PC-3 (cell line): ENCODE results near the gene TTLL4.

Source experiments
- CTCF ChIP-seq: fragments of 300-600 bp; sonication (generic); conservative IDR thresholded peaks from 2 replicates; pipeline ENCODE4 v1.5.1; 2017; ENCODE audit warnings: antibody characterized with exemption, low read depth, mild to moderate bottlenecking, low read length
- EZH2 ChIP-seq: fragments of 300-600 bp; sonication (generic); IDR thresholded peaks from one replicate; pipeline ENCODE4 v1.6.1; 2017; ENCODE audit warnings: antibody characterized with exemption, mild to moderate bottlenecking, low read length; ENCODE audit not compliant: unreplicated experiment

DNA sequence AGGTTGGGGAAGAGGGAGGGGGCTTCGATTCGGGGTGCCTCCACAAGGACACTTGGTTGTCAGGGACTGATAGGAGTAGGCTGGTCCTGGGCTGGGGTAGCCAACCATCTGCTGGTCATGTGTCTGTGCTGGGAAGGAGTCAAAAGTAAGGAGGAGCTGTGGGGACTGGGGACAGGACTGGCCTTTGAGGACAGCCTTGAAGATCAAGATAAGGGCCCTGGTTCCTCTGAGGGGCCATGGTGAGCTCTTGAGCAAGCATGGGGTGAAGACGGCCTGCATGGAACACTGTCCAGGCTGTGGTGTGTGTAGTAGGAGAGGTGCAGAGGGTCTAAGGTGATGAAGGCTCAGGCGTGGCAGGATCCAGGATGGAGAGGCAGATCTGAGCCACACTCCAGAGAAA lies 73.1 kb downstream of the TTLL4 start:
- TF ChIP-seq CTCF (no peak), EZH2 (no peak)
